ENCODE measurements around the gene ING3.
A peak's percentile ranks its signal among the peaks of the same experiment; 100 is the strongest.
"Not testable (repeated sequence)": the region's sequence is repeated elsewhere in the genome, so short reads cannot be mapped to it uniquely, and the experiment has no call there.

ING3 gene

GRCh38 chr7:120951309-120951699, 727 bp downstream of the ING3 start:
- no peak for DNase-seq

- DNase-seq = no peak
Observed at GRCh38 chr7:120951826-120952225, 1.2 kb downstream of the ING3 start.

- DNase-seq = no peak
Observed at GRCh38 chr7:120955577-120956149, 5.1 kb downstream of the ING3 start.

- no peak for DNase-seq
Observed at GRCh38 chr7:120959929-120960484, 9.4 kb downstream of the ING3 start.

GRCh38 chr7:120960714-120961113, 10.1 kb downstream of the ING3 start:
- DNase-seq = no peak

- DNase-seq = no peak
Observed at GRCh38 chr7:120961638-120962173, 11.1 kb downstream of the ING3 start.

GRCh38 chr7:120964088-120964487, 13.5 kb downstream of the ING3 start:
- no peak for DNase-seq

GRCh38 chr7:120966961-120967360, 16.4 kb downstream of the ING3 start:
- no peak for DNase-seq

- DNase-seq = no peak
Observed at GRCh38 chr7:120973849-120974248, 23.3 kb downstream of the ING3 start.

- DNase-seq = no peak
Observed at GRCh38 chr7:120979765-120980499, 29.4 kb downstream of the ING3 start.

- no peak for DNase-seq
Observed at GRCh38 chr7:120981117-120981516, 30.5 kb downstream of the ING3 start.

- no peak for DNase-seq
Observed at GRCh38 chr7:120981888-120982615, 31.5 kb downstream of the ING3 start.

- DNase-seq = not testable (repeated sequence)
Observed at GRCh38 chr7:120983592-120983991, 33.0 kb downstream of the ING3 start.

- DNase-seq = no peak
Observed at GRCh38 chr7:120984406-120984805, 33.8 kb downstream of the ING3 start.

GRCh38 chr7:120985130-120985758, 34.7 kb downstream of the ING3 start:
- no peak for DNase-seq

- DNase-seq = no peak
Observed at GRCh38 chr7:120985839-120986238, 35.3 kb downstream of the ING3 start.

GRCh38 chr7:120986650-120987049, 36.1 kb downstream of the ING3 start:
- no peak for DNase-seq

- DNase-seq = no peak
Observed at GRCh38 chr7:120987280-120987679, 36.7 kb downstream of the ING3 start.

- DNase-seq = peak; percentile 89
Observed at GRCh38 chr7:120987683-120988590, 37.4 kb downstream of the ING3 start.

- peak; percentile 71 for DNase-seq
Observed at GRCh38 chr7:120988591-120989256, 38.1 kb downstream of the ING3 start, which contains the start of gene CPED1. Gene CPED1 (plus strand): TSS chr7:120988711. CDS start chr7:120989622, 911 bp downstream.
